Natural killer cell (primary cell): ENCODE results near the gene CYP4X1. TPM values are rescaled to one million over a fixed set of nuclear protein-coding genes. Genes with fewer than 3 reads are reported as not detected.
"Not testable (repeated sequence)": the region's sequence is repeated elsewhere in the genome, so short reads cannot be mapped to it uniquely, and the experiment has no call there.

Source experiments
- ATAC-seq, 3 donors: fragments of 150-1000 bp in 2 of 3; fragments of 200-7000 bp in 1 of 3; cut with Tn5 transposase; 1 replicate in 1 of 3; 2 replicates in 2 of 3; pipeline ENCODE4 v1.10.0; 2021; ENCODE audit warnings: mild to moderate bottlenecking in 2 of 3, moderate library complexity in 2 of 3
- DNase-seq, 2 donors: peaks; one replicate each; pipeline versions ENCODE4 v3.0.0 to v3.0.0-alpha.2; 2013 to 2021; ENCODE audit warnings: mixed read lengths in 1 of 2
- H3K27ac ChIP-seq: one replicate; pipeline ENCODE4 v1.5.1; 2013; ENCODE audit warnings: mild to moderate bottlenecking, low read length
- H3K27me3 ChIP-seq: one replicate; pipeline ENCODE4 v1.6.1; 2013; ENCODE audit warnings: low read length; ENCODE audit not compliant: control insufficient read depth, insufficient read depth
- H3K36me3 ChIP-seq: one replicate; pipeline ENCODE4 v1.6.1; 2013; ENCODE audit warnings: low read length; ENCODE audit not compliant: control insufficient read depth, insufficient read depth
- H3K4me1 ChIP-seq: one replicate; pipeline ENCODE4 v1.6.1; 2013; ENCODE audit warnings: low read length; ENCODE audit not compliant: control insufficient read depth, insufficient read depth
- H3K4me3 ChIP-seq: one replicate; pipeline ENCODE4 v1.5.1; 2013; ENCODE audit warnings: low read length
- H3K9me3 ChIP-seq: one replicate; pipeline ENCODE4 v1.6.1; 2013; ENCODE audit warnings: low read length; ENCODE audit not compliant: control insufficient read depth, insufficient read depth
- H3K27ac Mint-ChIP-seq, 2 donors: one replicate each; pipeline ENCODE4 v1.8.0; 2022; ENCODE audit warnings: mild to moderate bottlenecking in 2 of 2, mixed read lengths in 2 of 2, moderate library complexity in 1 of 2
- H3K27me3 Mint-ChIP-seq, 2 donors: one replicate each; pipeline ENCODE4 v1.8.0; 2022; ENCODE audit warnings: low read depth in 2 of 2, mixed read lengths in 2 of 2
- H3K36me3 Mint-ChIP-seq: one replicate; pipeline ENCODE4 v1.8.0; 2022; ENCODE audit warnings: mixed read lengths
- H3K4me1 Mint-ChIP-seq, 2 donors: one replicate each; pipeline ENCODE4 v1.8.0; 2022; ENCODE audit warnings: mixed read lengths in 2 of 2
- H3K4me3 Mint-ChIP-seq: one replicate; pipeline ENCODE4 v1.8.0; 2022; ENCODE audit warnings: mild to moderate bottlenecking, moderate library complexity, mixed read lengths
- H3K9me3 Mint-ChIP-seq, 2 donors: one replicate each; pipeline ENCODE4 v1.8.0; 2022; ENCODE audit warnings: mixed read lengths in 2 of 2
- CTCF ChIP-seq: fragments of 200-600 bp; IDR thresholded peaks from one replicate; pipeline ENCODE4 v1.8.0; 2022; ENCODE audit warnings: antibody characterized with exemption
- WGBS: methylation state at CpG from one replicate; pipeline ENCODE4 v1.1.7; 2013; ENCODE audit warnings: missing lambda C conversion rate; ENCODE audit not compliant: insufficient coverage; 5-methylcytosine and 5-hydroxymethylcytosine counted together
- intact Hi-C: fragments of 100-400 bp; cut with micrococcal nuclease; formaldehyde crosslinking; loops from one replicate; pipeline ENCODE4 v1.14.2; 2022
- total RNA-seq, 4 donors: library from RNA; stranded (reverse); fragments of 120-200 nt in 1 of 4; gene quantifications; one replicate each; pipeline versions ENCODE4 v1.2.3 to v1.2.4, GENCODE V29; 2013 to 2022

The CYP4X1 gene
- total RNA-seq, 3 donors from 2014 or later (not counting 1 experiment from before 2014, with no cell fraction given): not detected

GRCh38 chr1:47003896-47004403 is 19.5 kb upstream of the CYP4X1 start:
- H3K4me3 Mint-ChIP-seq: no peak overlapping the region
- Histone ChIP-seq H3K27me3 (no peaks in the 10 kb centered on the region), H3K4me3 (no peak overlapping the region), H3K36me3 (no peaks in the 10 kb centered on the region), H3K4me1 (no peaks in the 10 kb centered on the region), H3K27ac (no peak overlapping the region), H3K9me3 (no peaks in the 10 kb centered on the region)
- no peaks in the 10 kb centered on the region for H3K4me1 Mint-ChIP-seq
- no peak for ATAC-seq
- no peaks in the 10 kb centered on the region for H3K36me3 Mint-ChIP-seq
- H3K27ac Mint-ChIP-seq: no peak overlapping the region
- 86% methylated on average over 5 of the region's 5 CpGs for WGBS
- intact Hi-C loops: no loop called here
- DNase-seq: no peak
- no peak for TF ChIP-seq CTCF
- H3K27me3 Mint-ChIP-seq: peaks cover 6 to 14% of the 10 kb centered on the region in 2 donors
- H3K9me3 Mint-ChIP-seq: no peaks in the 10 kb centered on the region

GRCh38 chr1:47006437-47006836 is 17.0 kb upstream of the CYP4X1 start:
- ATAC-seq, H3K27ac Mint-ChIP-seq, H3K4me1 Mint-ChIP-seq, H3K4me3 Mint-ChIP-seq, H3K36me3 ChIP-seq, H3K9me3 Mint-ChIP-seq, H3K9me3 ChIP-seq, H3K4me3 ChIP-seq, H3K4me1 ChIP-seq, intact Hi-C loops, H3K36me3 Mint-ChIP-seq, DNase-seq, H3K27ac ChIP-seq, H3K27me3 ChIP-seq: not testable (repeated sequence)
- 88% methylated on average over 9 of the region's 9 CpGs for WGBS
- peaks cover 9 to 12% of the 10 kb centered on the region in 2 donors for H3K27me3 Mint-ChIP-seq

- no peak for TF ChIP-seq CTCF
- no peaks in the 10 kb centered on the region for H3K4me1 Mint-ChIP-seq
- H3K9me3 Mint-ChIP-seq: no peaks in the 10 kb centered on the region
Measured at GRCh38 chr1:47013293-47013692, 10.2 kb upstream of the CYP4X1 start.

GRCh38 chr1:47021070-47021469 is 2.4 kb upstream of the CYP4X1 start:
- Histone ChIP-seq H3K4me1 (no peaks in the 10 kb centered on the region), H3K27me3 (peaks cover 10% of the 10 kb centered on the region), H3K9me3 (no peaks in the 10 kb centered on the region), H3K4me3 (no peak overlapping the region), H3K36me3 (no peaks in the 10 kb centered on the region), H3K27ac (no peak overlapping the region)
- H3K36me3 Mint-ChIP-seq: no peaks in the 10 kb centered on the region
- ATAC-seq: no peak
- TF ChIP-seq CTCF: no peak
- H3K27me3 Mint-ChIP-seq: peaks cover 24 to 31% of the 10 kb centered on the region in 2 donors
- intact Hi-C loops: no loop called here
- no peak for DNase-seq
- 80% methylated on average over 1 of the region's 2 CpGs for WGBS
- H3K27ac Mint-ChIP-seq: no peak overlapping the region
- no peaks in the 10 kb centered on the region for H3K9me3 Mint-ChIP-seq
- no peak overlapping the region for H3K4me3 Mint-ChIP-seq
- H3K4me1 Mint-ChIP-seq: no peaks in the 10 kb centered on the region

More at GRCh38 chr1:47013293-47013692, 10.2 kb upstream of the CYP4X1 start:
- no peaks in the 10 kb centered on the region for H3K27me3 ChIP-seq
- H3K36me3 ChIP-seq: no peaks in the 10 kb centered on the region
- H3K27ac ChIP-seq: no peak overlapping the region
- Mint-ChIP-seq H3K27ac (no peak overlapping the region), H3K27me3 (peaks cover 8 to 12% of the 10 kb centered on the region in 2 donors), H3K36me3 (no peaks in the 10 kb centered on the region), H3K4me3 (no peak overlapping the region)
- no peak for ATAC-seq
- intact Hi-C loops: no loop called here
- H3K9me3 ChIP-seq: no peaks in the 10 kb centered on the region
- no peaks in the 10 kb centered on the region for H3K4me1 ChIP-seq
- no peak for DNase-seq
- 74% methylated on average over 2 of the region's 2 CpGs for WGBS
- no peak overlapping the region for H3K4me3 ChIP-seq
